ENCODE measurements around the gene GRAMD1A.

GRAMD1A gene

GRCh38 chr19:35034005-35034502 is 33.9 kb downstream of the GRAMD1A start:
- Histone ChIP-seq H3K4ac (ENCODE audit: low read depth in 1 of 2, low read length in 2 of 2) (no peak overlapping the region), H3K23ac (ENCODE audit: low read length in 2 of 2) (no peak overlapping the region), H3K27ac (ENCODE audit: low read length, poor library complexity, severe bottlenecking) (no peak overlapping the region), H3K18ac (ENCODE audit: low read depth in 1 of 2, low read length in 2 of 2) (no peak overlapping the region), H3K4me2 (ENCODE audit: low read length, poor library complexity, severe bottlenecking) (no peak overlapping the region), H4K8ac (ENCODE audit: low read length) (no peak overlapping the region), H4K91ac (ENCODE audit: low read length) (no peak overlapping the region), H3K27me3 (ENCODE audit: control insufficient read depth in 1 of 2, insufficient read depth in 1 of 2, low read length in 2 of 2) (peaks cover 16 to 18% of the 10 kb centered on the region in 2 experiments), H3K9me3 (ENCODE audit: control insufficient read depth, low read length) (no peaks in the 10 kb centered on the region), H3K4me3 (ENCODE audit: insufficient read depth in 1 of 2, low read depth in 1 of 2, low read length in 2 of 2) (no peak overlapping the region), H3K36me3 (ENCODE audit: control insufficient read depth in 1 of 2, insufficient read depth in 2 of 2, low read depth in 1 of 2, low read length in 2 of 2) (peaks cover 10 to 11% of the 10 kb centered on the region in 2 experiments), H3K4me1 (ENCODE audit: control insufficient read depth, insufficient read depth, low read depth, low read length) (peaks cover 26% of the 10 kb centered on the region), H3K14ac (ENCODE audit: low read length in 2 of 2) (no peak overlapping the region), H3K9ac (ENCODE audit: low read length) (no peak overlapping the region), H2BK5ac (ENCODE audit: low read depth, low read length, poor library complexity, severe bottlenecking) (no peak overlapping the region), H2AK5ac (ENCODE audit: low read length, severe bottlenecking) (no peak overlapping the region), H2BK15ac (ENCODE audit: low read depth, poor library complexity, severe bottlenecking) (no peak overlapping the region), H2AFZ (ENCODE audit: low read depth, low read length) (no peak overlapping the region), H2BK120ac (ENCODE audit: low read depth, low read length) (no peak overlapping the region), H3K79me1 (replicated peaks; ENCODE audit: low read length, poor library complexity, severe bottlenecking) (no peaks in the 10 kb centered on the region), H2BK12ac (ENCODE audit: low read length in 2 of 2) (no peak overlapping the region)
- no peak for DNase-seq
- 96% methylated on average over 17 of the region's 17 CpGs for WGBS

GRCh38 chr19:35034588-35035382 is 34.7 kb downstream of the GRAMD1A start:
- Histone ChIP-seq H2BK120ac (ENCODE audit: low read depth, low read length) (no peak overlapping the region), H3K36me3 (ENCODE audit: control insufficient read depth in 1 of 2, insufficient read depth in 2 of 2, low read depth in 1 of 2, low read length in 2 of 2) (peaks cover 10 to 11% of the 10 kb centered on the region in 2 experiments), H3K4ac (ENCODE audit: low read depth in 1 of 2, low read length in 2 of 2) (no peak overlapping the region), H2BK15ac (ENCODE audit: low read depth, poor library complexity, severe bottlenecking) (no peak overlapping the region), H3K79me1 (replicated peaks; ENCODE audit: low read length, poor library complexity, severe bottlenecking) (no peaks in the 10 kb centered on the region), H3K9me3 (ENCODE audit: control insufficient read depth, low read length) (no peaks in the 10 kb centered on the region), H3K14ac (ENCODE audit: low read length in 2 of 2) (no peak overlapping the region), H3K4me2 (ENCODE audit: low read length, poor library complexity, severe bottlenecking) (no peak overlapping the region), H3K4me1 (ENCODE audit: control insufficient read depth, insufficient read depth, low read depth, low read length) (peaks cover 23% of the 10 kb centered on the region), H4K8ac (ENCODE audit: low read length) (no peak overlapping the region), H4K91ac (ENCODE audit: low read length) (no peak overlapping the region), H3K9ac (ENCODE audit: low read length) (no peak overlapping the region), H3K27me3 (ENCODE audit: control insufficient read depth in 1 of 2, insufficient read depth in 1 of 2, low read length in 2 of 2) (peaks cover 15 to 16% of the 10 kb centered on the region in 2 experiments), H2AK5ac (ENCODE audit: low read length, severe bottlenecking) (no peak overlapping the region), H3K23ac (ENCODE audit: low read length in 2 of 2) (no peak overlapping the region), H2BK12ac (ENCODE audit: low read length in 2 of 2) (no peak overlapping the region), H2BK5ac (ENCODE audit: low read depth, low read length, poor library complexity, severe bottlenecking) (no peak overlapping the region), H3K4me3 (ENCODE audit: insufficient read depth in 1 of 2, low read depth in 1 of 2, low read length in 2 of 2) (no peak overlapping the region), H3K27ac (ENCODE audit: low read length, poor library complexity, severe bottlenecking) (no peak overlapping the region), H2AFZ (ENCODE audit: low read depth, low read length) (no peak overlapping the region), H3K18ac (ENCODE audit: low read depth in 1 of 2, low read length in 2 of 2) (no peak overlapping the region)
- DNase-seq, result no peak
- 95% methylated on average over 17 of the region's 17 CpGs for WGBS

GRCh38 chr19:35037716-35038622 is 37.8 kb downstream of the GRAMD1A start:
- Histone ChIP-seq H2BK15ac (ENCODE audit: low read depth, poor library complexity, severe bottlenecking) (no peak overlapping the region), H3K4me3 (ENCODE audit: insufficient read depth in 1 of 2, low read depth in 1 of 2, low read length in 2 of 2) (no peak overlapping the region), H3K18ac (ENCODE audit: low read depth in 1 of 2, low read length in 2 of 2) (no peak overlapping the region), H4K8ac (ENCODE audit: low read length) (peak overlapping the region; percentile 31), H3K4me2 (ENCODE audit: low read length, poor library complexity, severe bottlenecking) (no peak overlapping the region), H2AK5ac (ENCODE audit: low read length, severe bottlenecking) (no peak overlapping the region), H3K9ac (ENCODE audit: low read length) (peak overlapping the region; percentile 41), H2AFZ (ENCODE audit: low read depth, low read length) (no peak overlapping the region), H3K4me1 (ENCODE audit: control insufficient read depth, insufficient read depth, low read depth, low read length) (peaks cover 34% of the 10 kb centered on the region), H3K23ac (ENCODE audit: low read length in 2 of 2) (no peak overlapping the region), H3K79me1 (replicated peaks; ENCODE audit: low read length, poor library complexity, severe bottlenecking) (no peaks in the 10 kb centered on the region), H2BK12ac (ENCODE audit: low read length in 2 of 2) (no peak overlapping the region), H3K27ac (ENCODE audit: low read length, poor library complexity, severe bottlenecking) (no peak overlapping the region), H2BK5ac (ENCODE audit: low read depth, low read length, poor library complexity, severe bottlenecking) (no peak overlapping the region), H3K9me3 (ENCODE audit: control insufficient read depth, low read length) (no peaks in the 10 kb centered on the region), H3K4ac (ENCODE audit: low read depth in 1 of 2, low read length in 2 of 2) (no peak overlapping the region), H3K27me3 (ENCODE audit: control insufficient read depth in 1 of 2, insufficient read depth in 1 of 2, low read length in 2 of 2) (peaks cover 3 to 11% of the 10 kb centered on the region in 2 experiments), H3K36me3 (ENCODE audit: control insufficient read depth in 1 of 2, insufficient read depth in 2 of 2, low read depth in 1 of 2, low read length in 2 of 2) (peaks cover 10 to 11% of the 10 kb centered on the region in 2 experiments), H3K14ac (ENCODE audit: low read length in 2 of 2) (no peak overlapping the region), H4K91ac (ENCODE audit: low read length) (peak overlapping the region; percentile 69), H2BK120ac (ENCODE audit: low read depth, low read length) (no peak overlapping the region)
- no peak for DNase-seq
- 80% methylated on average over 13 of the region's 13 CpGs for WGBS

Measured in mesenchymal stem cell (in vitro differentiated cells and primary cell).